Adrenal gland (tissue), 12 donors: ENCODE results near the gene WSCD2. TPM values are rescaled to one million over a fixed set of nuclear protein-coding genes. Genes with fewer than 3 reads are reported as not detected.

Source experiments
- DNase-seq, 7 donors: peaks; one replicate each; pipeline ENCODE4 v3.0.0-alpha.2; 2019 to 2020
- H3K27ac ChIP-seq, 5 donors: fragments of 200-600 bp; sonication (generic) in 4 of 5; 1 replicate in 3 of 5; 2 replicates in 2 of 5; pipeline versions ENCODE4 v1.5.1 to v1.8.0; 2016 to 2020; ENCODE audit warnings: mild to moderate bottlenecking in 1 of 5
- H3K27me3 ChIP-seq: fragments of 200-600 bp; 2 replicates; pipeline ENCODE4 v1.8.0; 2021
- H3K36me3 ChIP-seq, 2 donors: fragments of 200-600 bp; replicated peaks in 1 of 2; 1 replicate in 1 of 2; 2 replicates in 1 of 2; pipeline versions ENCODE4 v1.5.1 to v1.8.0; 2018 to 2022
- H3K4me1 ChIP-seq, 2 donors: fragments of 200-600 bp; replicated peaks in 1 of 2; 1 replicate in 1 of 2; 2 replicates in 1 of 2; pipeline versions ENCODE4 v1.5.1 to v1.8.0; 2018 to 2021
- H3K4me3 ChIP-seq, 4 donors: fragments of 200-600 bp; sonication (generic) in 3 of 4; one replicate each; pipeline ENCODE4 v1.5.1; 2016 to 2018
- H3K9me3 ChIP-seq, 3 donors: fragments of 200-600 bp; sonication (generic) in 1 of 3; replicated peaks in 1 of 3; 1 replicate in 2 of 3; 2 replicates in 1 of 3; pipeline versions ENCODE4 v1.5.1 to v1.8.0; 2016 to 2021
- POLR2A ChIP-seq, 2 donors: fragments of 450-650 bp; IDR thresholded peaks; one replicate each; pipeline ENCODE4 v1.6.1; 2017; ENCODE audit warnings: antibody characterized with exemption in 2 of 2, mild to moderate bottlenecking in 2 of 2, moderate library complexity in 1 of 2
- WGBS, 4 donors: extraction: QIAGEN DNeasy Blood & Tissue Kit in 2 of 4; methylation state at CpG; one replicate each; pipeline versions ENCODE4 v1.1.5 to v1.1.7; 2013 to 2017; 5-methylcytosine and 5-hydroxymethylcytosine counted together
- intact Hi-C, 2 donors: fragments of 100-400 bp; cut with DNase I; formaldehyde crosslinking; loops; one replicate each; pipeline versions ENCODE4 v1.14.1 to v1.15.0; 2022 to 2023
- polyA plus RNA-seq, 3 donors: library from polyadenylated mRNA; stranded (reverse); fragments of 200-250 nt in 2 of 3; fragments of 350-450 nt in 1 of 3; fragmentation: Illumina TruSeq in 1 of 3; extraction: RNeasy Lipid Tissue Mini Kit (QIAGEN cat#74804) in 1 of 3; gene quantifications; one replicate each; pipeline ENCODE4 v1.2.3, GENCODE V29; 2013 to 2014
- total RNA-seq, 9 donors: library from RNA; depleted of rRNA in 4 of 9; stranded (reverse); fragments of >200 nt in 4 of 9; fragments of 120-200 nt in 1 of 9; fragmentation: NEBNext Ultra II Directional in 1 of 9; extraction: Animal tissue kit (Norgen Biotek cat#: 25700) in 1 of 9; gene quantifications; one replicate each; pipeline versions ENCODE4 v1.1.0 to v1.2.4, GENCODE V29; 2013 to 2023
- TF ChIP-seq, protein P1 (sequence below), 6 experiments: fragments of 450-650 bp in 4 of 6; fragments of 200-600 bp in 2 of 6; sonication (generic) in 1 of 6; IDR thresholded peaks; 1 replicate in 5 of 6; 2 replicates in 1 of 6; pipeline versions ENCODE4 v1.5.1 to v1.8.0; 2016 to 2021; ENCODE audit warnings: antibody characterized with exemption in 6 of 6, mild to moderate bottlenecking in 2 of 6, moderate library complexity in 1 of 6
- donor health status: healthy with polysubstance abuse.
- donor health status: Bipolar disorder and iron deficiency.
- donor health status: DM: yes; HTN: yes; CAD: no.
- donor health status: DM: no; HTN: no; CAD: no.
- donor health status: DM: no; HTN: no; CAD: no.
- donor health status: DM: yes; HTN: yes; CAD: no.

WSCD2 gene
- total and polyA plus RNA-seq, 12 donors = 0.18 to 2.9 (median 0.69) TPM

DNA sequence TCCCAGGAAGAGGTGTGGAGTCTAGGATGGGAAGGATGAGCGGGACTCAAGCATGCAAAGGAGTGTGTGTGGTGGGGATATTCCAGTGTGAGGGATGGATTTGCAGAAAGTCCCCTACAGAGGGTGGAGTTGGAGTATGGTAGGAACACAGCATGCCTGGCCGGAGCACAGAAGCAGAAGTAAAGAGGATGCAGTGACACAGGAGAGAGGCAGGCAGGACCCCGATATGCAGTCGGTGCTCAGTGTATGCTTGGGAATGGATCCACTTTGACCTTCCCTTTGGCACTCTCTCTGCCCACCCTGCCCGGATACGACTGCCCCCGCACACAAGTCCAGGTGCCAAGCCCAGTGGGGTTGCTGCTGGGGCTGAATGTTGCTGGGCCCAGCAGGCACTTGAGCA lies 21.3 kb downstream of the WSCD2 start:
- Histone ChIP-seq H3K36me3 (no peaks in the 10 kb centered on the region), H3K4me1 (no peaks in the 10 kb centered on the region), H3K27me3 (no peaks in the 10 kb centered on the region), H3K27ac (no peak overlapping the region), H3K9me3 (no peaks in the 10 kb centered on the region), H3K4me3 (no peak overlapping the region)
- intact Hi-C loops = no loop called here
- WGBS, 4 donors = 77 to 88% (median 81%) methylated on average over 7 of the region's 7 CpGs
- TF ChIP-seq, protein P1, sequence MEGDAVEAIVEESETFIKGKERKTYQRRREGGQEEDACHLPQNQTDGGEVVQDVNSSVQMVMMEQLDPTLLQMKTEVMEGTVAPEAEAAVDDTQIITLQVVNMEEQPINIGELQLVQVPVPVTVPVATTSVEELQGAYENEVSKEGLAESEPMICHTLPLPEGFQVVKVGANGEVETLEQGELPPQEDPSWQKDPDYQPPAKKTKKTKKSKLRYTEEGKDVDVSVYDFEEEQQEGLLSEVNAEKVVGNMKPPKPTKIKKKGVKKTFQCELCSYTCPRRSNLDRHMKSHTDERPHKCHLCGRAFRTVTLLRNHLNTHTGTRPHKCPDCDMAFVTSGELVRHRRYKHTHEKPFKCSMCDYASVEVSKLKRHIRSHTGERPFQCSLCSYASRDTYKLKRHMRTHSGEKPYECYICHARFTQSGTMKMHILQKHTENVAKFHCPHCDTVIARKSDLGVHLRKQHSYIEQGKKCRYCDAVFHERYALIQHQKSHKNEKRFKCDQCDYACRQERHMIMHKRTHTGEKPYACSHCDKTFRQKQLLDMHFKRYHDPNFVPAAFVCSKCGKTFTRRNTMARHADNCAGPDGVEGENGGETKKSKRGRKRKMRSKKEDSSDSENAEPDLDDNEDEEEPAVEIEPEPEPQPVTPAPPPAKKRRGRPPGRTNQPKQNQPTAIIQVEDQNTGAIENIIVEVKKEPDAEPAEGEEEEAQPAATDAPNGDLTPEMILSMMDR (IDR thresholded peaks at IDR 0.05) = no peak
- TF ChIP-seq POLR2A (IDR thresholded peaks at IDR 0.05) = no peak
- DNase-seq = no peak

- no peaks in the 10 kb centered on the region for H3K9me3 ChIP-seq
- WGBS, 4 donors = 52 to 71% (median 62%) methylated on average over 10 to 12 of the region's 12 CpGs
- no peaks in the 10 kb centered on the region for H3K27me3 ChIP-seq
- no peak overlapping the region for H3K27ac ChIP-seq
- intact Hi-C loops = no loop called here
- H3K4me1 ChIP-seq = no peaks in the 10 kb centered on the region
- H3K4me3 ChIP-seq = no peak overlapping the region
- TF ChIP-seq POLR2A (IDR thresholded peaks at IDR 0.05) = no peak
- TF ChIP-seq, protein P1 (IDR thresholded peaks at IDR 0.05) = no peak
- DNase-seq = no peak
- H3K36me3 ChIP-seq = no peaks in the 10 kb centered on the region
Observed at GRCh38 chr12:108151533-108152169, 22.6 kb downstream of the WSCD2 start.

- 70 to 86% (median 74%) methylated on average over 3 to 4 of the region's 4 CpGs for WGBS, 4 donors
- intact Hi-C loops = no loop called here
Observed at GRCh38 chr12:108152170-108152538, 23.1 kb downstream of the WSCD2 start.

DNA sequence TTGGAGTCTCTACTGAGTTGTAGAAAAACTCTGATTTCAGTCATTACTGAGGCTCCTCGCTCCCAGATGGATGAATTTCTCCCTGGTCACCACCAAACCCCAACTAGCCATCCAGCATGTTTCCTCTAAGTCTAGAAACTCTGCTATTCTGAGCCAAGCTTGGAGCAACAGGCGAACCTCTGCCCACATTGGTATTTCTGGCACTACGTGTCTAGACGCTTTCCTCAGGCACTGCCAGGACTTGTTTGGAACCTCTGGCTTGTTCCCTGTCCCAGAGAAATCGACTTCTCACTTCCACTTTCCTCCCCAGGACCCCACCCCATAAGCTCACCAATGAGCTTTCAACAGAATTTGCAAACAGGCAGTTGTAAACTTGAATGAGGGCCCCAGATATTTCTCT lies 27.6 kb downstream of the WSCD2 start:
- no peaks in the 10 kb centered on the region for H3K4me1 ChIP-seq
- no peaks in the 10 kb centered on the region for H3K27me3 ChIP-seq
- TF ChIP-seq POLR2A (IDR thresholded peaks at IDR 0.05) = no peak
- TF ChIP-seq, protein P1 (IDR thresholded peaks at IDR 0.05) = no peak
- WGBS, 4 donors = 72 to 82% (median 77%) methylated on average over 5 of the region's 5 CpGs
- intact Hi-C loops = no loop called here
- no peaks in the 10 kb centered on the region for H3K9me3 ChIP-seq
- no peaks in the 10 kb centered on the region for H3K36me3 ChIP-seq
- H3K4me3 ChIP-seq = no peak overlapping the region
- no peak for DNase-seq
- no peak overlapping the region for H3K27ac ChIP-seq

More at GRCh38 chr12:108152170-108152538, 23.1 kb downstream of the WSCD2 start:
- Histone ChIP-seq H3K4me3 (no peak overlapping the region), H3K27ac (no peak overlapping the region), H3K4me1 (no peaks in the 10 kb centered on the region), H3K9me3 (no peaks in the 10 kb centered on the region), H3K36me3 (no peaks in the 10 kb centered on the region), H3K27me3 (no peaks in the 10 kb centered on the region)
- TF ChIP-seq, protein P1 (IDR thresholded peaks at IDR 0.05) = no peak
- no peak for TF ChIP-seq POLR2A (IDR thresholded peaks at IDR 0.05)
- no peak for DNase-seq
